Activated CD8-positive, alpha-beta T cell treated with anti-CD3 and anti-CD28 coated beads for 36 hours (primary cell): ENCODE data around the gene ALOX12. TPM values are rescaled to one million over a fixed set of nuclear protein-coding genes. Genes with fewer than 3 reads are reported as not detected.

ENCODE experiments used
- ATAC-seq: fragments of 200-7000 bp; cut with Tn5 transposase; one replicate; pipeline ENCODE4 v1.10.0; 2021; ENCODE audit warnings: mild to moderate bottlenecking, moderate library complexity
- CTCF ChIA-PET: fragments of 350-600 bp; sonication (Branson Sonifier 250); formaldehyde crosslinking; loops from one replicate; lab custom pipeline; 2021; ENCODE audit warnings: antibody characterized with exemption; lab: Charles Lee
- POLR2A ChIA-PET: fragments of 350-600 bp; sonication (Branson Sonifier 250); formaldehyde crosslinking; loops from one replicate; lab custom pipeline; 2021; ENCODE audit warnings: antibody characterized with exemption; lab: Charles Lee
- DNase-seq: peaks from one replicate; pipeline ENCODE4 v3.0.0-alpha.2; 2020
- H3K27ac Mint-ChIP-seq: one replicate; pipeline ENCODE4 v1.8.0; 2021; ENCODE audit warnings: mild to moderate bottlenecking, mixed read lengths
- H3K27me3 Mint-ChIP-seq: one replicate; pipeline ENCODE4 v1.8.0; 2021; ENCODE audit warnings: mixed read lengths
- H3K36me3 Mint-ChIP-seq: one replicate; pipeline ENCODE4 v1.8.0; 2021; ENCODE audit warnings: low read depth, mixed read lengths
- H3K4me1 Mint-ChIP-seq: one replicate; pipeline ENCODE4 v1.8.0; 2021; ENCODE audit warnings: low read depth, mixed read lengths
- H3K4me3 Mint-ChIP-seq: one replicate; pipeline ENCODE4 v1.8.0; 2021; ENCODE audit warnings: mild to moderate bottlenecking, moderate library complexity, mixed read lengths
- H3K9me3 Mint-ChIP-seq: one replicate; pipeline ENCODE4 v1.8.0; 2021; ENCODE audit warnings: mixed read lengths
- CTCF ChIP-seq: fragments of 200-600 bp; IDR thresholded peaks from one replicate; pipeline ENCODE4 v1.8.0; 2022; ENCODE audit warnings: antibody characterized with exemption, mild to moderate bottlenecking
- intact Hi-C: fragments of 100-400 bp; cut with micrococcal nuclease; formaldehyde crosslinking; loops from one replicate; pipeline ENCODE4 v1.10.0; 2022
- total RNA-seq, 2 experiments: library from RNA; stranded (reverse); gene quantifications; one replicate each; pipeline ENCODE4 v1.2.3, GENCODE V29; 2021

ALOX12 gene
- total RNA-seq, 2 experiments from 2014 or later, result not detected

- ATAC-seq (no peak), DNase-seq (no peak)
- Mint-ChIP-seq H3K9me3 (no peaks in the 10 kb centered on the region), H3K27ac (peak within 1 kb of the TSS; percentile 63), H3K36me3 (no peaks in the 10 kb centered on the region), H3K27me3 (no peaks in the 10 kb centered on the region), H3K4me1 (peaks cover 37% of the 10 kb centered on the region), H3K4me3 (peak within 1 kb of the TSS; percentile 72)
- intact Hi-C loops, result loop anchor here (5.0 kb wide), 1 partner anchor 111 kb away; no protein-coding TSS in a partner anchor
- CTCF ChIA-PET, result interaction anchor here (0.7 to 4.1 kb wide), 14 partner anchors 8 to 372 kb away, joined by 3 to 52 read pairs (median 5); partner anchors contain the start of genes C17orf100, MED31, RNASEK and SLC16A13
- TF ChIP-seq CTCF, result no peak
- POLR2A ChIA-PET, result interaction anchor here (0.7 to 2.6 kb wide), 6 partner anchors 9 to 22 kb away, joined by 3 to 18 read pairs (median 4); partner anchors contain the start of gene SLC16A13
Measured at GRCh38 chr17:7022781-7023571, 27.1 kb downstream of the ALOX12 start, which contains the start of gene BCL6B. TSS of gene BCL6B (plus strand) at chr17:7023050. CDS start at chr17:7023672, 622 bp downstream.

GRCh38 chr17:7023576-7024401 lies 27.9 kb downstream of the ALOX12 start:
- peak overlapping the region; percentile 63 for H3K27ac Mint-ChIP-seq
- ATAC-seq, result peak; percentile 88
- H3K4me3 Mint-ChIP-seq, result peak overlapping the region; percentile 72
- H3K9me3 Mint-ChIP-seq, result no peaks in the 10 kb centered on the region
- CTCF ChIA-PET, result interaction anchor here (0.6 to 3.5 kb wide), 5 partner anchors 9 to 113 kb away, joined by 3 to 22 read pairs (median 5); partner anchors contain the start of genes RNASEK and SLC16A13
- no peaks in the 10 kb centered on the region for H3K27me3 Mint-ChIP-seq
- H3K4me1 Mint-ChIP-seq, result peaks cover 32% of the 10 kb centered on the region
- no peaks in the 10 kb centered on the region for H3K36me3 Mint-ChIP-seq
- TF ChIP-seq CTCF, result no peak
- intact Hi-C loops, result loop anchor here (5.0 kb wide), 1 partner anchor 111 kb away; no protein-coding TSS in a partner anchor
- POLR2A ChIA-PET, result interaction anchor here (2.2 kb wide), 1 partner anchor 12 kb away, joined by 9 read pairs; the partner anchor contains the start of gene SLC16A13
- peak; percentile 98 for DNase-seq

DNA sequence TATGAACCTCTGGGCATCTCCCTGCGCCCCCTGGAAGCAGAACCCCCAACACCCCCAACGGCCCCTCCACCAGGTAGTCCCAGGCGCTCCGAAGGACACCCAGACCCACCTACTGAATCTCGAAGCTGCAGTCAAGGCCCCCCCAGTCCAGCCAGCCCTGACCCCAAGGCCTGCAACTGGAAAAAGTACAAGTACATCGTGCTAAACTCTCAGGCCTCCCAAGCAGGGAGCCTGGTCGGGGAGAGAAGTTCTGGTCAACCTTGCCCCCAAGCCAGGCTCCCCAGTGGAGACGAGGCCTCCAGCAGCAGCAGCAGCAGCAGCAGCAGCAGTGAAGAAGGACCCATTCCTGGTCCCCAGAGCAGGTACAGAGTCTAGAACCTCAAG lies 28.5 kb downstream of the ALOX12 start:
- ChIA-PET CTCF (interaction anchor here (2.3 kb wide), 1 partner anchor 9 kb away, joined by 5 read pairs; a partner anchor contains a TSS), POLR2A (interaction anchor here (0.8 to 2.2 kb wide), 2 partner anchors 11 to 21 kb away, joined by 3 to 9 read pairs; partner anchors contain the start of gene SLC16A13)
- ATAC-seq, result no peak
- TF ChIP-seq CTCF, result no peak
- Mint-ChIP-seq H3K4me3 (no peak overlapping the region), H3K4me1 (peaks cover 36% of the 10 kb centered on the region), H3K36me3 (no peaks in the 10 kb centered on the region), H3K9me3 (no peaks in the 10 kb centered on the region), H3K27ac (no peak overlapping the region), H3K27me3 (no peaks in the 10 kb centered on the region)
- no peak for DNase-seq
- intact Hi-C loops, result loop anchor here (5.0 kb wide), 1 partner anchor 112 kb away; no protein-coding TSS in a partner anchor

DNA sequence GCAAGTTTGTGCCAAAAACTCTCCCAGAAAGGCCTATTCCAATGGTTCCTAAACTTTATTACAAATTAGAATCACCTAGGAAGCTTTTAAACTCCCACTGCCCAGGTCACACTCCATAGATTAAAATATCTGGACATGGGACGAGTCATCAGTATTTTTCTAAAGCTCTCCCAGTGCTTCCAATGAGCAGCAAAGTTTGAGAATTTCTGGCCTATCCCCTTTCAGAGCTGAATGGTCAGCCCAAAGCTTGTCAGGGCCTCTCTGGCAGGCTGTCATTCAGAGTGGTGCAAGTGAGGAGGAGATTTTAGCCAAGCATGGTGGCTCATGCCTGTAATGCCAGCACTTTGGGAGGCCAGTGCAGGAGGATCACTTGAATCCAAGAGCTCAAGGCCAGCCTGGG lies 29.4 kb downstream of the ALOX12 start:
- Mint-ChIP-seq H3K4me1 (peaks cover 44% of the 10 kb centered on the region), H3K9me3 (no peaks in the 10 kb centered on the region), H3K27ac (no peak overlapping the region), H3K27me3 (no peaks in the 10 kb centered on the region), H3K36me3 (peaks cover 4% of the 10 kb centered on the region), H3K4me3 (no peak overlapping the region)
- POLR2A ChIA-PET, result interaction anchor here (0.8 to 2.2 kb wide), 3 partner anchors 10 to 20 kb away, joined by 3 to 9 read pairs (median 7); partner anchors contain the start of gene SLC16A13
- intact Hi-C loops, result no loop called here
- CTCF ChIA-PET, result interaction anchor here (0.6 to 1.5 kb wide), 5 partner anchors 9 to 27 kb away, joined by 3 to 7 read pairs (median 3); a partner anchor contains a TSS
- ATAC-seq (no peak), DNase-seq (no peak)
- TF ChIP-seq CTCF, result no peak
